ENCODE data around the gene SPTBN1.
A peak's percentile ranks its signal among the peaks of the same experiment; 100 is the strongest.

Gene SPTBN1

DNA sequence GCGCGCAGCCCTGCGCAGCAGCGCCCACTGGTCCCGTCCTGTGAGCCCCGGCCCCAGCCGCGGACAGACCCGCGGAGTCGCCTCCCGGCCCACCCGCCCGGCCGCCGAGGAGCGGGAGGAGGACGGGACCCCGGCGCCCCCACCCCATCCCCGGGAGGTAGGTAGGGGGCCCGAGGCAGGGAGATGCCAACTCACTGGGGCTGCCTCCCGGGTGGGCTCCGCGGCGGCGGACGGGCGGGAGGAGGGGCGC lies 160 bp downstream of the SPTBN1 start:
- peaks cover 24% of the 10 kb centered on the region for H3K4me1 ChIP-seq (ENCODE audit: insufficient read depth, low read length)
- peak overlapping the region; percentile 86 for H3K4me2 ChIP-seq (ENCODE audit: insufficient read depth, low read length)
- ATAC-seq (ENCODE audit: insufficient read depth, low read depth) (peak; percentile 33; the same call in 2 of the 3 replicates), DNase-seq (no peak)
- H2AFZ ChIP-seq (ENCODE audit: low read depth, low read length), result peak overlapping the region; percentile 58; the same call in 1 of the 2 replicates
- H3K36me3 ChIP-seq (ENCODE audit: insufficient read depth, low read length), result no peaks in the 10 kb centered on the region; the same call in 1 of the 2 replicates
- H3K27ac ChIP-seq (ENCODE audit: low read length), result no peak overlapping the region
- peak overlapping the region; percentile 53; the same call in 1 of the 2 replicates for H3K9ac ChIP-seq (ENCODE audit: low read depth, low read length)
- no peak for TF ChIP-seq EZH2 (IDR thresholded peaks at IDR 0.05; ENCODE audit: borderline replicate concordance, low read depth, low read length, severe bottlenecking)
- TF ChIP-seq, protein P1, sequence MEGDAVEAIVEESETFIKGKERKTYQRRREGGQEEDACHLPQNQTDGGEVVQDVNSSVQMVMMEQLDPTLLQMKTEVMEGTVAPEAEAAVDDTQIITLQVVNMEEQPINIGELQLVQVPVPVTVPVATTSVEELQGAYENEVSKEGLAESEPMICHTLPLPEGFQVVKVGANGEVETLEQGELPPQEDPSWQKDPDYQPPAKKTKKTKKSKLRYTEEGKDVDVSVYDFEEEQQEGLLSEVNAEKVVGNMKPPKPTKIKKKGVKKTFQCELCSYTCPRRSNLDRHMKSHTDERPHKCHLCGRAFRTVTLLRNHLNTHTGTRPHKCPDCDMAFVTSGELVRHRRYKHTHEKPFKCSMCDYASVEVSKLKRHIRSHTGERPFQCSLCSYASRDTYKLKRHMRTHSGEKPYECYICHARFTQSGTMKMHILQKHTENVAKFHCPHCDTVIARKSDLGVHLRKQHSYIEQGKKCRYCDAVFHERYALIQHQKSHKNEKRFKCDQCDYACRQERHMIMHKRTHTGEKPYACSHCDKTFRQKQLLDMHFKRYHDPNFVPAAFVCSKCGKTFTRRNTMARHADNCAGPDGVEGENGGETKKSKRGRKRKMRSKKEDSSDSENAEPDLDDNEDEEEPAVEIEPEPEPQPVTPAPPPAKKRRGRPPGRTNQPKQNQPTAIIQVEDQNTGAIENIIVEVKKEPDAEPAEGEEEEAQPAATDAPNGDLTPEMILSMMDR (IDR thresholded peaks at IDR 0.05; ENCODE audit: borderline replicate concordance, extremely low read depth, low read length, poor library complexity, severe bottlenecking), result no peak
- H3K27me3 ChIP-seq (ENCODE audit: insufficient read depth, low read length, poor library complexity), result no peaks in the 10 kb centered on the region
- no peaks in the 10 kb centered on the region for H3K9me3 ChIP-seq (ENCODE audit: insufficient read depth, low read length, severe bottlenecking)
- no peaks in the 10 kb centered on the region for H4K20me1 ChIP-seq (ENCODE audit: insufficient read depth, low read length)
- H3K4me3 ChIP-seq (ENCODE audit: low read depth in 1 of 2, low read length in 2 of 2), result peak overlapping the region; percentile 24 to 72; a peak in 3 of 4 replicates
- H3K79me2 ChIP-seq (ENCODE audit: insufficient read depth, low read length), result no peaks in the 10 kb centered on the region

DNA sequence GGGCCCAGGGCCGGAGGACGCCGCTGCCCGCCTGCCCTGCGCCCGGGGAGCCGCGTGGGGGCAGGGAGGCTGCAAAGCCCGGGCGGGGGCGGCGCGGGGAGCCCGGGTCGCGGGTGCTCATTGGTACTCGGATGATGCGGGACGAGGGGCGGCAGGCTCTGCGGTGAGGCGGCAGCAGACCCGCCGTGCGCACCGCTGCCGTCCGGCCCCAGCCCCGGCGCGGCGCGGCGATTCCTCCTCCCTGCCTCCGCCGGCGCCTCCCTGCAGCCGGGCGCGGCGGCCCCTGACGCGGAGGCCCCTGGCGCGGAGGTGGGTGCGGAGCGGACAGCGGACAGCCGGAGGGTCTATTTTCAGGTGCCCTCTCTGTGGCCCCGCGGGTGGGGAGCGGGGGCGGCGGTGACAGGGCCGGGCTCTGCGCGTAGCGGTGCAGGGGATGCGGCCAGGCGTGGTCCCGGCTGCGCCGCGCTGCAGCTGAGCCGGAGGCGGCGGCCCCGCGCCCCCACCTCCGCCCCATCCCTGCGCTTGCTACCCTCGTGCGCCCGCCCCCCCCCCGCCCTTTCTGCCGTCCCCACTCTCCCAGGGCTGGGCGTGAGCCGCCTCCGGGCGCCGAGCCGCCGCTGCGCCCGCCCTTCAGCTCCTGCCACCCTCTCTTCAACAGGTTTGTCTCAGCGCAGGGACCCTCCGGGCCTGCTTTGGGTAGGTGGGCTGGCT lies 640 bp downstream of the SPTBN1 start:
- Histone ChIP-seq H3K27me3 (ENCODE audit: insufficient read depth, low read length, poor library complexity) (no peaks in the 10 kb centered on the region), H2AFZ (ENCODE audit: low read depth, low read length) (peak overlapping the region; percentile 63), H3K36me3 (ENCODE audit: insufficient read depth, low read length) (no peaks in the 10 kb centered on the region; the same call in 1 of the 2 replicates), H3K9ac (ENCODE audit: low read depth, low read length) (peak overlapping the region; percentile 53), H3K27ac (ENCODE audit: low read length) (no peak overlapping the region), H3K4me3 (ENCODE audit: low read depth in 1 of 2, low read length in 2 of 2) (peak overlapping the region; percentile 24 to 72; a peak in 3 of 4 replicates), H4K20me1 (ENCODE audit: insufficient read depth, low read length) (no peaks in the 10 kb centered on the region), H3K9me3 (ENCODE audit: insufficient read depth, low read length, severe bottlenecking) (no peaks in the 10 kb centered on the region), H3K4me1 (ENCODE audit: insufficient read depth, low read length) (peaks cover 24% of the 10 kb centered on the region), H3K4me2 (ENCODE audit: insufficient read depth, low read length) (peak overlapping the region; percentile 86), H3K79me2 (ENCODE audit: insufficient read depth, low read length) (no peaks in the 10 kb centered on the region)
- DNase-seq (peak; percentile 46), ATAC-seq (ENCODE audit: insufficient read depth, low read depth) (peak; percentile 64)
- TF ChIP-seq, protein P1 (IDR thresholded peaks at IDR 0.05; ENCODE audit: borderline replicate concordance, extremely low read depth, low read length, poor library complexity, severe bottlenecking), result no peak
- TF ChIP-seq EZH2 (IDR thresholded peaks at IDR 0.05; ENCODE audit: borderline replicate concordance, low read depth, low read length, severe bottlenecking), result no peak

DNA sequence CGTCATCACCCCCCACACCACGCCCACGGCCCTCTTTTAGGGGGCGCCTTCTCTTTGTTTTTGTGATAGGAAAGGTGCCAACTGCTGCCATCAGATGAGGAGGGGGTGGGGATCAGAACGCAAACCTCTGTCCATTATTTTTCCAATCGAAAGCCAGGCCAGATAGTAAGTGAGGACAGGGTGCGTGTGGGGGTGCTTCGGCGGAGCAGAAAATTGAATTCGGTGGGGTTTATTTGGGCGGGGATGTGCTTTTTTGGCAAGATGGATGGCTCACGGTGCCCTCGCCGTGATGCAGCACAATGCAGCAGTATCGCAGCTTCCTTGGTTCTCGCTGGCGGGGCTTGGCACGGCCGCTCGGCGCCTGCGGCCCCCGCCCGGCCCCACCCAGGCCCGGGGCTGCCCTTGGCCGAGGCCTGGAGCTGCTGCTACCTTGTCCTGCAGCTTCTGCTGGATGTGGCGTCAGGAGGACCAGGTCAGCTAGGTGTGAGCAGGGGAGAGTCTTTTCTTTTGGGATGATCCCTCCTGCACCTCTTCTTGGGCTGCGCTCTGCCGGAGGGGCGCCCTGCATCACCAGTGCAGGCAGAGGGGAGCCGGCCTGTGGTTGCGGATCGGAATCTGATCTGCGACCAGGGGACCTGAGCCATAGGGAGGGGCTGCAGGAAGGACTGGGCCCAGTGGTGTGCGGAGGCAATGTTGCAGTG lies 1.3 kb downstream of the SPTBN1 start:
- Histone ChIP-seq H3K27ac (ENCODE audit: low read length) (no peak overlapping the region), H3K36me3 (ENCODE audit: insufficient read depth, low read length) (no peaks in the 10 kb centered on the region; the same call in 1 of the 2 replicates), H3K79me2 (ENCODE audit: insufficient read depth, low read length) (no peaks in the 10 kb centered on the region), H3K4me1 (ENCODE audit: insufficient read depth, low read length) (peaks cover 24% of the 10 kb centered on the region), H3K4me2 (ENCODE audit: insufficient read depth, low read length) (peak overlapping the region; percentile 86), H4K20me1 (ENCODE audit: insufficient read depth, low read length) (no peaks in the 10 kb centered on the region), H3K4me3 (ENCODE audit: low read depth in 1 of 2, low read length in 2 of 2) (peak overlapping the region; percentile 24 to 72; a peak in 3 of 4 replicates), H3K27me3 (ENCODE audit: insufficient read depth, low read length, poor library complexity) (no peaks in the 10 kb centered on the region), H3K9ac (ENCODE audit: low read depth, low read length) (peak overlapping the region; percentile 53), H3K9me3 (ENCODE audit: insufficient read depth, low read length, severe bottlenecking) (no peaks in the 10 kb centered on the region), H2AFZ (ENCODE audit: low read depth, low read length) (peak overlapping the region; percentile 63)
- DNase-seq (peak; percentile 27), ATAC-seq (ENCODE audit: insufficient read depth, low read depth) (peak; percentile 47)
- TF ChIP-seq, protein P1 (IDR thresholded peaks at IDR 0.05; ENCODE audit: borderline replicate concordance, extremely low read depth, low read length, poor library complexity, severe bottlenecking), result no peak
- no peak for TF ChIP-seq EZH2 (IDR thresholded peaks at IDR 0.05; ENCODE audit: borderline replicate concordance, low read depth, low read length, severe bottlenecking)

Measured in DND-41 (cell line).